Fibroblast of skin of abdomen (primary cell): ENCODE measurements around the gene PPP2R2C.

Experiments used
- DNase-seq: peaks from one replicate; pipeline ENCODE4 v3.0.0-alpha.2; 2013

Gene PPP2R2C

DNA sequence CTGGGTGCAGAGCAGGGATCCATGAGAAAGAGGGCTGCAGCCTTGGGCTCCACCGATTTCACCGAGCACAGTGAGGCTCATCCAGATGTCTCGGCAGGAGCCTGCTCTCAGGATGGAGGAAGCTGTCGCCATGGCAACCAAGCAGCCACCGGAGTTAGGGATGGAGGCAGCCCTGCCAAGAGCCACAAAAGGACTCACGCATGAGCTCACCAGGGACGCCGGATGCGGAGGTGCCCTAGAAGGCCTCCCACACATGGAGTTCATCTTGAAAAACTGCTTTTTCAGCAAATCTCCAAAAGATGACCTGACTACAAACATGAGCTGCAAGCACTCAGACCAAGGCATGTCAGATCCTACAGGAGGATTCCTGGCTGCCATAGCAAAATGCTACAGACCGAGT lies 112.0 kb downstream of the PPP2R2C start:
- no peak for DNase-seq

DNA sequence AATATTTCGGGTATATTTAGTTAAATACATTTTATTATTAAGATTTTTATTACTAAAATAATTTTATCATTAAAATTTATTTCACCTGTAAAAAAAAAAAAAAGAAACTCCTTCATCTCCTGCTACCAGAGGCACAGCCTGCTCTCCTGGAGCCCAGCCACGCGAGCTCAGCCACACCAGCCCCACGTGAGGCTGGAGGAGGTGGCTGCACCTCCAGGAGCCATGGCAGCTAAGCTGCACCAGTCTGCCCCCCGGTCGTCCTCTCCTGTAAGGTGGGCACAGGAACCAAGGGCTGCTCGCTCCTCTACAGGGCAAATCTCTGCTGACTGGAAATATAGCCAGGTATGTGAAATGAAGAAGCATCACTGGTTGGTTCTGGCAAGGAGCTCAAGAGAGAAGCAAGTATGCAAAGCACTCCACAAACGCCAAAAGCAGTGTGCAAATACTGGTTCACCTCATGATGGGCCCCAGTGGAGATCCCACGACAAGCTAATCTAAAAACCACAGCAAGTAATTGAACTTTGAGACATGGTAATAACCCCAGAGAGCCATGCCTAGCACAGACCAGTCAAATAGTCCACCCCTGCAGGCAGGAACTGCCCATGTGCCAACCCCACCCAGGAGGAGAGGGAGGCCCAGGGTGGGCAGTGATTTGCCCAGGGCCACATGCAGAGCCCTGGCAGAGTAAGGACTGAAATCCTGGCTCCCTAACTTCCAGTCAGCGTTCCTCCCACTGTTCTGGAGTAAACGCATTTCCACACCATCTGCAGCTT lies 112.7 kb downstream of the PPP2R2C start:
- no peak for DNase-seq

- DNase-seq, result no peak
These were observed 114.9 kb downstream of the PPP2R2C start for GRCh38 chr4:6357476-6357875.

DNA sequence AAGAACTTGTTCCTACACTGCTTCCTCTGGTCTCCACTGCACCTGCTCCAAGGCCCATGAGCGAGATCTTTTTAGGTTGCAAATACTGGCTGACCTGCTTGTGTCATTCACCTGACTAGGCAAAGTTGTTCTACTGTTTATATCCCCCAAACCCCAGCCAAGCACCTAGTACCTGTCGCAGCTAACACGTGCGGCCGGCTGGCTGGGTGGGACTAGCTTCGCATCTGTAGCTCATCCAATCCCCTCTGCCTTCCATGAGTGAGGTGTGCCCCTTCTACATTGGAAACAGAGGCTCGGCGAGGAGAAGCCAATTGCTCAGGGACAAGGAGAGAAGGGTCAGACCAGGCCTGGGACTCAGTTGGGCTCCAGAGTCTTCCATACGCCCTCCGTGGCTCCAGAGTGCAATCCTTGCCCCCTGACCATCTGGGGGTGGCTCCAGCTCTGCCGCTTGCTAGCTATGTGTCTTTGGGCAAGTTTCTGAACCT lies 116.3 kb downstream of the PPP2R2C start:
- no peak for DNase-seq

DNA sequence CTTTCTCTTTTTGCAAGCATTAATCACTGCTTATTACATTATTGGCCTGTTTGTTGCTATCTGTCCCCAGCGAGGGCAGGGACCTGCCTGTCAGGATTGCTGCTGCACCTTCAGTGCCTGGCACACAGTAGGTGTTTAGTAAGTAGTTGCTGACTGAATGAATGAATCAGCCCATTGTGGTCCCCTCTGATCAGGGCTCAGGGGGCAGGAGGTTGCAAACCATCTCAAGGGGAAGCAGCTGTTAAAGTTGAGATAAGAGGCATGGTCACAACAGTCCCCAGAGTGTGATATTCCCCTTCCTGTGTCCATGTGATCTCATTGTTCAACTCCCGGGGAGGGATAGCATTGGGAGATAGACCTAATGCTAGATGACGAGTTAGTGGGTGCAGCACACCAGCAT lies 117.4 kb downstream of the PPP2R2C start:
- DNase-seq, result no peak

DNA sequence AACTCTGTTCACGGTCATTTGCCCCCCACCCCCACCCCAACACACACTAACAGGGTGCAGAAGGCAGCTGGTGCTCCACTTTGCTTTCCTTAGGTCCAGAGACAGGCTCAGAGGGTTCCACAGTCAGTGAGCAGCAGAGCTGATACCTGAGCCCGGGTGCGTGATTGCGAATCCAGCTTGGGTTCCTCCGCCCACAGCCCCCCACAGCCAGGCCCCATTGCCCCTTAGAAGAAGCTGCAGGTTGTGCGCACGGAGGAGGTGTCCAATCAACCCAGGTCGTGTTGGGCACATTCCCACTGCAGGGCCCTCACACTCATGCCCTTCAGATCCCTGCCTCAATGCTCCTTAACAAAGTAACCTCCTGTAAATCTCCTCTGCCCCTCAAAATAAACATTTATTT lies 117.8 kb downstream of the PPP2R2C start:
- DNase-seq, result no peak

DNA sequence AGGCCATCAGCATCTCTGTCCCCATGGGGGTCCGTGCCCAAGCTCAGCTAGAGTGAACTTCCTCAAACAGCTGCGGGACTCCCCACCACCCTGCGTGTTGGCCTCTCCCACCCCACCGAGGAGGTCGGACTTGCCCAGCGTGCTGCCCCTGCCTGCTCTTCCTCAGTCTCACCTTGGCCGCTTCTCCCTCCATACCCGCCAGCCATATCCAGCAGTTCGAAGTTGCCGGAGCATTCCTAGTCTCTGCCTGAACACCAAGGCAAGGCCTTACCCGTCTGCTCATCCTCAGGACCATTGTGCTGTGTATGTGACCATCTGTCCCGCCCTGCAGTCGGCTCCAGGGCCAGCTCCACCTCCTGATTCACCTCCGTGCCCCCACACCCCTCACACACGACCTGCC lies 118.3 kb downstream of the PPP2R2C start:
- no peak for DNase-seq

DNA sequence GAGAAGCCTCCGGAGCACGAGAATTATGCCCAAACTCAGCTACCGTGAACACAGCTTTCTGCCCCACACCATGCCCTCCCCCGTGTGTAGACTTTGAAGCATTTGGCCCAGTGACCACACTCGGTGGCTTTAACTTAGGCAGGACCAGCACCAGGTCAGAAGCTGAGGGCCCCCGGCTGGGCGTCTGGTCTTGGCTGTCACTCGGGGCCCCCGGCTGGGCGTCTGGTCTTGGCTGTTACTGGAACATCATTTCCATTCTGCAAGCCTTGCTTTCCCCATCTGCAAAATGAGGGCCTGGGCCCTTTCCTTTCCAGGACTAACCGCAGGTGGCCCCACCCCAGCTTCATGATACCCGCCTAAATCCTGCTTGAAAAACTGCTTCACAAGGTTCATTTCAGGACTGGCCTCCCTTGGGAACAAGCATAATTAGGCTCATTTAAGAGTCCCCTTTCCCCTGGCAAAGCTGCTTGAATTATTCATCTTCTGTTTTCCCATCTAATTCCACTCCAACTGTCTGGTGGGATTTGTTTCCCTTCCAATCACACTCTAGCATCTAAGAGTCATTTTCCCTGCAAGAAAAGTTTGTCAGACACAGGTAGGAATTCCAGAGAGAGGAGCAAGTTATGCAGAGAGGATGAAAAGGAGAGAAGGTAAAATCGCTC lies 120.3 kb downstream of the PPP2R2C start:
- DNase-seq, result no peak

- no peak for DNase-seq
These were observed 121.0 kb downstream of the PPP2R2C start for GRCh38 chr4:6351246-6352000.

DNA sequence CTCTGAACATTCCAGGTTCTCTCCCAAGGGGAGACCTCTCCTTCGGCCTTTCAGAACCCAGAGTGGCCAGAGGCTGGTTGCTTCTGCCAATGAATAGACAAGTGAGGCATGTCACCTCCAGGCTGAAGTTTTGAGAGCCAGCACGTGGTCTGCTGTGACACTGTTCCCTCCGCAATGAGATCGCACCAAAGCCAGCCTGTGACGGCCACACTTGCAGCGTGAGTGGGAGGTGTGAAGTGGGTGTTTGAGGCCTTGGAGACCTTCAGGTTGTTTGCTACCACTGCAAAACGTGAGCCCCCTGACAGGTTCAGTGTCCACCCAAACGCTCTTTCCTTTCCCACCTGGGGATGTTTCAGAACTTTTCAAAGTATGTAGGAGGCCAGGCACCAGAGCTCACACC lies 121.8 kb downstream of the PPP2R2C start:
- DNase-seq, result no peak

GRCh38 chr4:6349896-6350603 lies 122.4 kb downstream of the PPP2R2C start:
- no peak for DNase-seq

DNA sequence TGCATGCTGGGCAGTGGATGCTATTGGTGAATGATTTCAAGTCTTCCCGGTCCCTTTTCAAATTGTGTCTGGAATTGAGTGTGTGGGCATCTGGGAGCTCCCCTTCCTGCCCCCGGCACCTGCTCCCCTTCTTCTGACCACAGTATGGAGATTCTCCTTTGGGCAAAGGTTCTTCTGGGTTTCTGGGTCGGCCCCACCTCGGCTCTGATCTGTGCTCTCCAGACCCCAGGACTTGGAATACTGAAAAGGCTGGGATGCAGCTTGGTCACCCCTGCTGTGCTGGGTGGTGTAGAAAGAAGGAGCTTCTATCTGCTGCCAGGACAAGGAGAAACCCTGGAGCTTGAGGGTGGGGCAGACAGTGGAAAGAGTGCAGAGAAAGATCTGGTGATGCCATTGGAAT lies 124.0 kb downstream of the PPP2R2C start:
- DNase-seq, result no peak

DNA sequence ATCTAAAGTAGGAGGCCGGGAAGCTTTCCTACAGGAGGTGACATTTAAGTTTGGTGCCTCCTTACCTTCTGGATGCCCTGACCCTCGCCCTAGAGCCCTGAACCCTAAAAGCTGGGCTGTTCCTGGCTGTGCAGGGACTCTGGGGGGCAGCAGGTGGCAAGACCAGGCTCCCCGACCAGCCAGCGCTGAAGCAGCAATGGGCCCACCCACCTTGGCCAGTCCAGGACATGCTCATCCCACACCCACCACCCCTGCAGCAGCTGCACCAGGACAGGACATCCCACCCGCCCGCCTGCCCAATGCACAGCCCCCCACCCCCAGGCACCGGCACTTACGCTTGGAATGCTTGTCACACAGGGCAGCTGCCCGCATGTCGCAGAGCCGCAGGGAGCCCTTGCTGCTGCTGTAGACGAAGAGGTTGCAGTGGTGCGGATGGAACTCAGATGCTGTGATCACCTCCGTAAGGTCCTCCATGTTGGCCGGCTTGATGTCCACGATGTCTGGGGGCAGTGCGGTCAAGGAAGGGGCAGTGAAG lies 124.8 kb downstream of the PPP2R2C start:
- no peak for DNase-seq

- DNase-seq, result no peak
These were observed 125.9 kb downstream of the PPP2R2C start for GRCh38 chr4:6346373-6347110.

DNA sequence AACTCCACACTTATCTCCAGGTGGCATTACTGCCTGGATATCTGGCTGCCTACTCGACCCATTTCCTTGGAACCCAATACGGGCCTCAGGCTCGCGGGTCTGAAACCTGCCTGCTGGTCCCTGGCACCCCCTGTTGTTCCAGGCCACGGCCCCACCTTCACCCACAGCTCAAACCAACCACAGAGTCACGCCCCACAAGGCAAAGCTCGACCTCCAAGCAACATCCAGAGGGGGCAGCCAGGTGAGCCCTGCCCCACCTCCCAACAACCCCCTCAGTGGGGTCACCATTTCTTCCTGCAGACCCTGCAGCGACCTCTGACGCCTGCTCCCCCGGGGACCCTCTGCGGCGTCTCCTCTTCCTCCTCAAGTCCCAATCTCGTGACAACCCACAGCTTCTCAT lies 126.5 kb downstream of the PPP2R2C start:
- DNase-seq, result no peak

- no peak for DNase-seq
These were observed 127.2 kb downstream of the PPP2R2C start for GRCh38 chr4:6345096-6345830.

GRCh38 chr4:6343939-6344408 lies 128.4 kb downstream of the PPP2R2C start:
- peak; percentile 64 for DNase-seq

- no peak for DNase-seq
These were observed 129.7 kb downstream of the PPP2R2C start for GRCh38 chr4:6342530-6343293.

GRCh38 chr4:6341696-6342095 lies 130.7 kb downstream of the PPP2R2C start:
- no peak for DNase-seq

- no peak for DNase-seq
These were observed 131.9 kb downstream of the PPP2R2C start for GRCh38 chr4:6340446-6341015.
